HTR-8/SVneo (cell line): Measurements from ENCODE around the gene GP5.

Experiments
- DNase-seq: peaks from one replicate; pipeline ENCODE4 v3.0.0; 2011; ENCODE audit warnings: low spot score, mixed read lengths; ENCODE audit not compliant: insufficient read length
- FAIRE-seq: peaks from 2 replicates; lab custom pipeline; 2011; peaks lifted over from hg19 to GRCh38; lab: Jason Lieb, UNC

The GP5 gene

GRCh38 chr3:194380326-194380725 is 18.7 kb downstream of the GP5 start:
- DNase-seq: no peak
- FAIRE-seq: no peak

GRCh38 chr3:194379651-194380050 is 19.4 kb downstream of the GP5 start:
- no peak for FAIRE-seq
- DNase-seq: no peak

DNA sequence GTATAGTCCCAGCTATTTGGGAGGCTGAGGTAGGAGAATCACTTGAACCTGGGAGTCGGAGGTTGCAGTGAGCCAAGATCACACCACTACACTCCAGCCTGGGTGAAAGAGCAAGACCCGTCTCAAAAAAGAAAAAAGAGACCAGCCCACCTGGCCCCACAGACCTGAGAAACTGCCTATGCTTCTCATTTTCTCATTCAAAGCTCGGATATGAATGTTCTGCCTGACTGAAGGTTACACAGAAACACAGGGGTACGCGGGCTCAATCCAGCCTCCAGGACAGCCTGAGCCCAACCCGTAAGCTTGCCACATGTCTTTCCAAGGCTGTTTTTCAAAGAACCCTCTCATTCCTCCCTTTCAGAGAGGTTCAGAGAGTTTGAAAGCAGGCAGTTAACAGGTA is 19.8 kb downstream of the GP5 start:
- DNase-seq: no peak
- no peak for FAIRE-seq

DNA sequence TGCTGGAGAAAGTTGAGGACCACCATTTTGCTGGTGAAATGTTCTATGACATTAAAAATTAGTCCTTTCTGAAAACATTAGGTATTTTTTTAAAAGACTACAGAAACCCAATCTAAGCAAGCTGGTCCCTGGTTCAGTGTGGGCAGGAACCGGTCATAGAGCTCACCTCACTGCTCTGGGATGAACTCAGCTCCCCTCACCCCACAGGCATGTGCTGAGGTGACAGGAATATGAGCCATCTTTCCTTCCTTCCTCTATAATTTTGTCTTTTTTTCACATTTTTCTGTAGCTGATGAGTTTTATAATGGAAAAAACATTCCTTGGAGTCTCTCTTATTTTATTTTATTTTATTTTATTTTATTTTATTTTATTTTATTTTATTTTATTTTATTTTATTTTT is 21.4 kb downstream of the GP5 start:
- DNase-seq: no peak
- no peak for FAIRE-seq

GRCh38 chr3:194376241-194376560 is 22.9 kb downstream of the GP5 start:
- no peak for FAIRE-seq
- DNase-seq: no peak

DNA sequence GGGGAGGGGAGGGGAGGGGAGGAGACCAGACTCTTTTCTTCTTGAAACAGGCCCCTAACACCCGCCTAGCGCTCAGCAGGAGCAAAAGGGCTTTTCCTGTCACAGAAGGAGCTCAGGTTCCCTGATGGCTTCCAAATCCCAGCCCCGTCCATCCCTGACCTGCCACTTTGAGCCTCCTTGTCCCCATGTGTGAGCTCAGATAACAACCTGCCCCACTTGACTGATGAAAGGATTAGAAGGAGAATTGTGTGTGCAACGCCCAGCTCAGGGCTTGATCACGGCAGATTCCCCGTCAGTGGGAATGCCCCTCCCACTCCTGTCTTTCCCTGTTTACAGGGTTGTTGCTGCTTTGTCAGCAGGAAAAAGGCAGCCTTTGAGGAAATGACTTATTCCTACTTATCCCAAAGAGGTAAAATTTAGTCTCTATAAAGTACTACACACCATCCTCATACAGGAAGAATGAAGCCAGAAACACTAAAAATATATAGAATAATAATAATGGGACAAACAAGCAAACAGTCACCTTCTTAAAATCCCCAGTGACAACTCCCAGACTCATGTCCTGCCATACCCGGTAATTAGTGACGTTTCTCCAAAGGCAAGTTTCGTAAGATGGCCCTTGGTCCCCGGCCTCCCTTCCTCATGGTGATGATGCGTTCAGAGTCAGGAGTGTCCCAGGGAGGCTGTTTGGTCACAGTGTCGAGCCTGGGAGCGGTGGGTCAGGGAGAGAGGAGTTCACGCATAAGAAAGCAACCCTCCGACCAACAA is 23.4 kb downstream of the GP5 start:
- DNase-seq (no peak), FAIRE-seq (no peak)

DNA sequence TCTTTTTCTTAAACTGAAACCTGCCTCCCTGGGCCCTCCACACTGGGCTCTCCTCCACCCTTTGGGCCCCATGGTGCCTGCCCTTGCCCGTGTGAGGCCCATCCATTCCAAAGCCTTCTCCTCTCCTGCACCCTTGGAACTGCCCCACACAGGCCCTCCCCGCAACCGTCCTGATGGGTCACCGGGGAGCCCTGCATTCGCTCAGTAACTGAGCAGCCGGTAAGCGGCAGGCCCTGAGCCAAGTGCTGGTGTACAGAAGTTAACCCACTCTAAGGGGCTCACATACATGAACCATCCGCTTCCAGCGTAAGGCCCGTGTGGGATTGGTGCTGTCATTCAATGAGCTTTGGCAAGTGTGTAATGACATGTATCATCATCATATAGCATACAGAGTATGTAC is 24.1 kb downstream of the GP5 start:
- FAIRE-seq: no peak

DNA sequence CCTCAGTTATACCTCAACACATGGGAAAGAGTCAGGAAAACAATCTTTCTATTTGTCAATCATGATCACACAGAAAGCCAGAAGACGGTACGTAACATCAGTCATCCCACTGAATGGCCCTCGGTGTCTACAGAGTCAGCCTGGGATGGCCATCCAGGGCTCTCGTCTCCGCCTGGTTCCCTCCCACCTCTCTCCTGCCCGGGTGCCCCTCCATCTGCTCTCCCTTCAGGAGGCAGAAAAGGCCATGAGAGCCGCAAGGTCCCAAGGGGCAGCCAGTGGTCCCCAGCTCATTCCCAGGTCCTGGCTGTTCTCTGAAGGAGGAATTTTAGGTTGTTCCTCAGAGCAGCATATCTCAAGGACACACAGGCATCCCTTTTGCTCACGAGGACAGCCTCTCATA is 25.2 kb downstream of the GP5 start:
- no peak for FAIRE-seq

More for the DNA sequence above, 24.1 kb downstream of the GP5 start:
- no peak for DNase-seq

DNA sequence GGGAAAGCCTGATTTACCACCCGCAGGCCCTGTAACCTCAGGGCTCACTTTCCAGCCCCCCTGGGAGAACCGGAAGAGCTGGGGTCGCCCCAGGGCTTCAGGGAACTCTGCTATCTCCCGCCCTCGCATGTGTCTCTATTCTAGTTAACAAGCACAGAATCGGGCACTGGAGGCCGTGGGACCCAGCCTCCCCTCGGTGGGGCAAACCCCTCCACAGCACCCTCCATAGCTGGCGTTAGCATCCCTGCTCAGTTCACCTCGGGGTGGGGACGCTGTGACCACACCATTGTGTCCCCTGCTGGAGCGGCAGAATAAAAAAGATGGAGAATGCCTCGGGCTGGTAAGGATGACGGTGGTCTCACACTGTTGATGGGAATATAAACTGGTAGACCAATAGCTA is 26.0 kb downstream of the GP5 start:
- DNase-seq: no peak
- FAIRE-seq: no peak

More for the DNA sequence above, 25.2 kb downstream of the GP5 start:
- DNase-seq: no peak

DNA sequence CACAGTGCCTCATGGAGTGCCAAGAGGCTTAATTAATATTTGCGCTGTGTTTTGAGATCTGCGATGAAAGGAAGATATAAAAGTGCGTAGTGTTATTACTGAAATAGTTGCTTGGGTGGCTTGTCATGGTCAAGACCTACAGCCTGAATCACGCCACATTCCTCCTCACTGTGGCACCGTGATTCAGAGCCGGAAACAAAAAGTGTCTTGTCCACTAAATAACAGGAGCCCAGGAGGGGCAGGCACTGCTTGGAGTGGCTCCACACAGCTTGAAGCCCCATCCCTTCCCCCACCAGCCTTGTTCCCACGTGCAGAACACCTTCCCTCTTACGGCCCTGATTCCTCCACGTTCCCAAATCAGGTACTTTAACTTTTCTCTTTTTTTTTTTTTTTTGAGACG is 28.3 kb downstream of the GP5 start:
- FAIRE-seq: no peak
- DNase-seq: no peak

- FAIRE-seq (peak; percentile 80), DNase-seq (peak; percentile 64)
Measured at GRCh38 chr3:194369522-194370279, 29.4 kb downstream of the GP5 start, which contains the start of gene LRRC15. LRRC15 (minus strand) TSS chr3:194369743; CDS start chr3:194361043, 8,700 bp downstream.

- FAIRE-seq (no peak), DNase-seq (no peak)
Measured at GRCh38 chr3:194368918-194369317, 30.1 kb downstream of the GP5 start.

GRCh38 chr3:194367992-194368841 is 30.8 kb downstream of the GP5 start:
- FAIRE-seq: no peak
- no peak for DNase-seq

- no peak for FAIRE-seq
- no peak for DNase-seq
Measured at GRCh38 chr3:194365978-194366490, 33.0 kb downstream of the GP5 start.

- DNase-seq (no peak), FAIRE-seq (no peak)
Measured at GRCh38 chr3:194365526-194365925, 33.5 kb downstream of the GP5 start.

- DNase-seq (peak; percentile 62), FAIRE-seq (no peak)
Measured at GRCh38 chr3:194364652-194365434, 34.2 kb downstream of the GP5 start.

- no peak for DNase-seq
- FAIRE-seq: no peak
Measured at GRCh38 chr3:194364314-194364651, 34.8 kb downstream of the GP5 start.

DNA sequence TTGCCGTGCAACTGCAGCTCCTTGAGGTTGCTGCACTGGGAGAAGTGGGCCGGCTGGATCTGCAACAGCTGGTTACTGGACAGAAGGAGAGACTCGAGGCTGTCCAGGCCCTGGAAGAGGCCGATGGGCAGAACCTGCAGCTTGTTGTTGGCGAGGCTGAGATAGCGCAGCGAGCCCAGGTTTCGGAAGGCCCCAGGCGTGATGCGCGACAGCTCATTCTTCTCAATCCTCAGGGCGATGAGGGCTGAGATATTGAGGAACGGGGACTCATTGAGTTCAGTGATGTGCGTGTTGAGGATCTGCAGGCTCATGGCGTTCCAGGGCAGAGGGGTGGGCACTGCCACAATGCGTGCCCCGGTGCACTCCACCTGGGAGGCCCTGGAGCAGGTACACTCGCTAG is 38.5 kb downstream of the GP5 start:
- DNase-seq (no peak), FAIRE-seq (no peak)

- FAIRE-seq (no peak), DNase-seq (no peak)
Measured at GRCh38 chr3:194357681-194358080, 41.4 kb downstream of the GP5 start.

- FAIRE-seq (no peak), DNase-seq (no peak)
Measured at GRCh38 chr3:194355379-194355778, 43.7 kb downstream of the GP5 start.
